ENCODE measurements around the gene PRG3.

GRCh38 chr11:57348636-57349313, 32.2 kb downstream of the PRG3 start:
- TF ChIP-seq CTCF (IDR thresholded peaks at IDR 0.05) = no peak
- no peak for TF ChIP-seq POLR2A (IDR thresholded peaks at IDR 0.05)
